Mucosa of stomach (tissue), 1 donor: Measurements from ENCODE around the gene ZDHHC19.
"Not testable (repeated sequence)": the region's sequence is repeated elsewhere in the genome, so short reads cannot be mapped to it uniquely, and the experiment has no call there.

Experiments
- H3K27me3 ChIP-seq: one replicate; pipeline ENCODE4 v1.7.0; 2013; ENCODE audit warnings: mild to moderate bottlenecking, low read length; ENCODE audit not compliant: control insufficient read depth, insufficient read depth
- H3K36me3 ChIP-seq: one replicate; pipeline ENCODE4 v1.7.0; 2013; ENCODE audit warnings: low read length; ENCODE audit not compliant: control insufficient read depth, insufficient read depth
- H3K4me1 ChIP-seq: one replicate; pipeline ENCODE4 v1.7.0; 2013; ENCODE audit warnings: mild to moderate bottlenecking, low read length; ENCODE audit not compliant: control insufficient read depth, insufficient read depth
- H3K4me3 ChIP-seq: one replicate; pipeline ENCODE4 v1.7.0; 2013; ENCODE audit warnings: low read length
- H3K9ac ChIP-seq: one replicate; pipeline ENCODE4 v1.7.0; 2013; ENCODE audit warnings: mild to moderate bottlenecking, low read length, moderate library complexity
- H3K9me3 ChIP-seq: one replicate; pipeline ENCODE4 v1.7.0; 2013; ENCODE audit warnings: mild to moderate bottlenecking, low read length, moderate library complexity; ENCODE audit not compliant: control insufficient read depth
- donor health status: Pancreatic carcinoma.

Gene ZDHHC19

DNA sequence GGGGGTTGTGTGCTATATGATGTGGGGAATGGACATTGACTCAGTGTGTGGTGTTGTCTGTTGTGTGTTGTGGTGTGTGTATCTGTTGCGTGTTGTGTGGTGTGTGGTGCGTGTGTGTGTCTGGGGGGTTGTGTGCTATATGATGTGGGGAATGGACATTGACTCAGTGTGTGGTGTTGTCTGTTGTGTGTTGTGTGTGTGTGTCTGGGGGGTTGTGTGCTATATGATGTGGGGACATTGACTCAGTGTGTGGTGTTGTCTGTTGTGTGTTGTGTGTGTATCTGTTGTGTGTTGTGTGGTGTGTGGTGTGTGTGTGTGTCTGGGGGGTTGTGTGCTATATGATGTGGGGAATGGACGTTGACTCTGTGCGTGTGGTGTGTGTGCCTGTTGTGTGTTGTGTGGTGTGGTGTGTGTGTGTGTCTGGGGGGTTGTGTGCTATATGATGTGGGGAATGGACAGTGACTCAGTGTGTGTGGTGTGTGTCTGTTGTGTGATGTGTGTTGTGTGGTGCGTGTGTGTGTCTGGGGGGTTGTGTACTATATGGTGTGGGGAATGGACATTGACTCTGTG is 46.1 kb downstream of the ZDHHC19 start:
- H3K36me3 ChIP-seq, H3K4me3 ChIP-seq, H3K27me3 ChIP-seq, H3K9ac ChIP-seq, H3K9me3 ChIP-seq: not testable (repeated sequence)
- H3K4me1 ChIP-seq = peaks cover 37% of the 10 kb centered on the region

DNA sequence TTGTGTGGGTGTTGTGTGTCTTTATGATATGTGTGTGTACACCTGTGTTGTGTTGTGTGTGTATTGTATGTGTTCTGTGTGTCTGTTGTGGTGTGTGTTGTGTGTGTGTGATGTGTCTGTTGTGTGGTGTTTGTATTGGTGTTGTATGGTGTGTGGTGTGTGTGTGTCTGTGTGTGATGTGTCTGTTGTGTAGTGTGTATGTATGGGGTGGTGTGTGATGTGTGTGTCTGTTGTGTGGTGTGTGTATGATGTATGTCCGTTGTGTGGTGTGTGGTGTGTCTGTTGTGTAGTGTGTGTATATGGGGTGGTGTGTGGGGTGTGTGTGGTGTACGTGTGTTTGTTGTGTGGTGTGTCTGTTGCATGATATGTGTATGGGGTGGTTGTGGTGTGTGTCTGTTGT is 46.6 kb downstream of the ZDHHC19 start:
- Histone ChIP-seq H3K9me3 (no peaks in the 10 kb centered on the region), H3K36me3 (no peaks in the 10 kb centered on the region), H3K4me3 (no peak overlapping the region), H3K4me1 (peaks cover 42% of the 10 kb centered on the region), H3K9ac (no peak overlapping the region), H3K27me3 (no peaks in the 10 kb centered on the region)

DNA sequence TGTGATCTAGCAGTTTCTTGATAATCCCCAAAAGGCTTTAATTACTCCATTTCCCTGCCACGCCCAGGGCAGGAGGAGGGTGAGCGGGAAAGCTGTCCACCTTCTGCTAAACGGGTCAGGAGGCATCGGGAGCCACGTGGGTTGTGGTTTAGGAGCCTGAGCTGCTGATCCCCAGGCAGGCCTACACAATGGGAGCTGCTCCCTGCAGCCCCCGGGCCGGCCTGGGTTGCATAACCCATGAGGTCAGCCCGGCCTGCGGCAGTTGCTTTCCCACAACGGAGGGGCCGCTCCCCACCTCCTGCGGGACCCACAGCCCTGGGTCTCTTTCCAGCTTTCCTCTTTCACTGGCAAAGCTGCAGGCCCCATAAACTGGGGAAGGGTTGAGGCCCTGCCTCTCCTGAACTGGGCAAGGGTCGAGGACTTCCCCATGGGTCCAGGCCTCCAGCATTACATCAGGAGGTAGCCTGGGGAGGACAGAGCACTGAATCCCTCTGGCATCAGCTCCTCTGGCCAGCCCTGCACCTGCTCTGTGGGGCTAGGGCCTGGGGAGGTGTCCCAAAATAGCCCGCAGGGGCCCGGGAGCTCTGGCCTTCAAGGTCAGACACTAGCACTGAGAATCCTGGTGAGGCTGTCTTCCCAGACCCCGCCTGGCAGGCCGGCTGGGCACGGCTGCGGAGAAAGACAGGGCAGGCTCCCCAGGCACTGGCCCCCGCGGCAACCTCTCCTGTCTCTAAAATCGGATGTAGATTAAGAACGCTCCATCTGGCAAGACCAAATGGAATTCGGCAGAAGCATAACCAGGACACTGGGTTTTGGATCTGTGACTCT is 47.3 kb downstream of the ZDHHC19 start:
- H3K9ac ChIP-seq = no peak overlapping the region
- no peaks in the 10 kb centered on the region for H3K27me3 ChIP-seq
- H3K9me3 ChIP-seq = no peaks in the 10 kb centered on the region
- no peak overlapping the region for H3K4me3 ChIP-seq
- H3K4me1 ChIP-seq = peaks cover 44% of the 10 kb centered on the region
- no peaks in the 10 kb centered on the region for H3K36me3 ChIP-seq

- Histone ChIP-seq H3K4me3 (no peak overlapping the region), H3K27me3 (no peaks in the 10 kb centered on the region), H3K36me3 (no peaks in the 10 kb centered on the region), H3K9me3 (no peaks in the 10 kb centered on the region), H3K4me1 (peaks cover 44% of the 10 kb centered on the region), H3K9ac (no peak overlapping the region)
These were observed 48.0 kb downstream of the ZDHHC19 start for GRCh38 chr3:196163212-196163611.

- H3K4me1 ChIP-seq = peaks cover 44% of the 10 kb centered on the region
- H3K9me3 ChIP-seq = no peaks in the 10 kb centered on the region
- no peaks in the 10 kb centered on the region for H3K36me3 ChIP-seq
- no peak overlapping the region for H3K9ac ChIP-seq
- no peak overlapping the region for H3K4me3 ChIP-seq
- H3K27me3 ChIP-seq = no peaks in the 10 kb centered on the region
These were observed 48.5 kb downstream of the ZDHHC19 start for GRCh38 chr3:196162679-196163078.

DNA sequence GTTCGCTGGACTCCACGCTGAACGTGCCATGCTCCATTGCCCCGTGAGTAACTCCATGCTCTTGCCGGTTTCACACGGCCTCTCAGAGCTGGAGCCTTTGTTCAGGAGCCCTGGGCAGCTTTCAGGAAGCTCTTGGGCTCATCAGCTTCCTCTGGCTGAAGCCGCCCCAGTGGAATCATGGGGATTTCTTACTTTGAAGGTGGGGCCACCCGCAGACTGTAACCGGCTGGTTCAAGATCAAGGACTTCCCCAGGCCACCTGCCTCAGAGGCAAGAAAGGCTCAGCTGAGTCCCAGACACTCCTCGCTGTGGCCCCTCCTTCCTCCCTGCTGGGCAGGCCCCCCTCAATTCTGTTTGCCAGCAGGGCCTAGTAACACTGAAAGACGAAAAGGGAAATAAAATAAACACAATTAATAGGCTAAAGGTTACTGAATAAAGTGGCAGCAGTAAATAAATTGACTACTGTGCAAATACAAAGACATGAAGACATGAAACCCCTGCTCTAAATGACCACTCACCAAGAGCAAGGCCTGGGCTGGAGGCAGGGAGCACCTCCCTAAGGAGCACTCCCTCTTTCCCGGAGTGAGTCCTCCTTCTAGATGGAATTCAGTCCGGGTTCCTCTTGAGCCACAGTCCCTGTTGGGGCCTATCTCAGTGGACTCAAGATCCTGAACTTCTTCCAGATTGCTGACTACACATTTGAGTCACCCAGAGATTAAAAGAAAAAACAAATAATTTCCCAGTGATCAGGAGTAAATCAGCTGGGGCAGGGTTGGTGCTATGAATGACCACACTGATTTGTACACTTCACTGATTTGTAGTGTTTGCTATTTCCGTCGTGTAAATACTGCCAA is 51.0 kb downstream of the ZDHHC19 start:
- Histone ChIP-seq H3K4me1 (peaks cover 33% of the 10 kb centered on the region), H3K9ac (peak overlapping the region; percentile 50), H3K9me3 (no peaks in the 10 kb centered on the region), H3K4me3 (no peak overlapping the region), H3K36me3 (no peaks in the 10 kb centered on the region), H3K27me3 (no peaks in the 10 kb centered on the region)

GRCh38 chr3:196159526-196159925 is 51.7 kb downstream of the ZDHHC19 start:
- Histone ChIP-seq H3K9me3 (no peaks in the 10 kb centered on the region), H3K9ac (peak overlapping the region; percentile 50), H3K36me3 (no peaks in the 10 kb centered on the region), H3K4me3 (no peak overlapping the region), H3K4me1 (peaks cover 29% of the 10 kb centered on the region), H3K27me3 (no peaks in the 10 kb centered on the region)

DNA sequence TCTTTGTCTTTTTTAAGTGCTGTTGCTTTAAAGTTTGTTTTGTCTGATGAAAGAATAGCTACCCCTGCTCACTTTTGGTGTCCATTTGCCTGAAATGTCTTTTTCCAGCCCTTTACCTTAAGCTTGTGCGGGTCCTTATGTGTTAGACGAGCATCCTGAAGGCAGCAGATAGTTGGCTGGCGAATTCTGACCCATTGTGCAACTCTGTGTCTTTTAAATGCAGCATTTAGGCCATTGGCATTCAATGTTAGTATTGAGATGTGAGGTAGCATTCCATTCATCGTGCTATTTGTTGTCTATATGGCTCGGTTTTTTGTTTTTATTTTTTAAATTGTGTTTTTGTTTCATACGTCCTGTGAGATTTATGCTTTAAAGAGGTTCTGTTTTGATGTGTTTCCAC is 55.0 kb downstream of the ZDHHC19 start:
- H3K36me3 ChIP-seq = no peaks in the 10 kb centered on the region
- no peaks in the 10 kb centered on the region for H3K9me3 ChIP-seq
- H3K9ac ChIP-seq = no peak overlapping the region
- H3K27me3 ChIP-seq = no peaks in the 10 kb centered on the region
- no peak overlapping the region for H3K4me3 ChIP-seq
- peaks cover 16% of the 10 kb centered on the region for H3K4me1 ChIP-seq

- H3K36me3 ChIP-seq = no peaks in the 10 kb centered on the region
- no peaks in the 10 kb centered on the region for H3K27me3 ChIP-seq
These were observed 60.7 kb downstream of the ZDHHC19 start for GRCh38 chr3:196150481-196150880.

DNA sequence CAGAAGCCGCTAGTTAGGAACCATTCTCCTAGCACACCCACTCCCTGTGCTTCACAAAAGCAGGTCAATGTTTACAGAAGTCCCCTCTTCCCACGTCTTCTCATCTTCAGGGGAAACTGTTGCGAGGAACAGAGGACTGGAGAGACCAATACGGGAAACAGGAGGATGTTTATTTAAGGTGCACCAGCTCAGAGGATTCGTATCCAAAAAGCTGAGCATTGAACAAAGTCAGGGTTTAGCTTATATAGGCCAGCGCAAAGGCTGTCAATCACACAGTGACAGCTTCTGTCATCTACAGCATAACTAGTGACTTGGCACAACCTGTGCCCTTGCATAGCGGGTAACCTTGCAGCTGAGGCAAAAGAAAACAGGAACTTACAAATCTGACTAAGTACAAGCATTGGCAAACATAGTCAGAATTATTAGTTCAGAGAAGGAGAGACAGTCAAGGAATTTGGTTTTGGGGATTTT is 61.3 kb downstream of the ZDHHC19 start:
- Histone ChIP-seq H3K4me3 (no peak overlapping the region), H3K36me3 (no peaks in the 10 kb centered on the region), H3K9me3 (no peaks in the 10 kb centered on the region), H3K4me1 (no peaks in the 10 kb centered on the region), H3K9ac (no peak overlapping the region), H3K27me3 (no peaks in the 10 kb centered on the region)

More at GRCh38 chr3:196150481-196150880, 60.7 kb downstream of the ZDHHC19 start:
- H3K9ac ChIP-seq = no peak overlapping the region
- H3K4me3 ChIP-seq = no peak overlapping the region
- H3K4me1 ChIP-seq = no peaks in the 10 kb centered on the region
- no peaks in the 10 kb centered on the region for H3K9me3 ChIP-seq

- no peaks in the 10 kb centered on the region for H3K4me1 ChIP-seq
These were observed 61.8 kb downstream of the ZDHHC19 start for GRCh38 chr3:196149375-196149774.

More at GRCh38 chr3:196149375-196149774, 61.8 kb downstream of the ZDHHC19 start:
- Histone ChIP-seq H3K4me3 (no peak overlapping the region), H3K36me3 (no peaks in the 10 kb centered on the region), H3K9me3 (no peaks in the 10 kb centered on the region), H3K9ac (no peak overlapping the region), H3K27me3 (no peaks in the 10 kb centered on the region)
